GM21723 (cell line): ENCODE data around the gene C13orf46.
"Not testable (repeated sequence)": the region's sequence is repeated elsewhere in the genome, so short reads cannot be mapped to it uniquely, and the experiment has no call there.

ENCODE experiments used
- ATAC-seq: cut with Tn5 transposase; IDR thresholded peaks from one replicate; pipeline ENCODE4 v1.9.1; 2021; ENCODE audit warnings: mild to moderate bottlenecking, moderate library complexity; ENCODE audit not compliant: unreplicated experiment

The C13orf46 gene

DNA sequence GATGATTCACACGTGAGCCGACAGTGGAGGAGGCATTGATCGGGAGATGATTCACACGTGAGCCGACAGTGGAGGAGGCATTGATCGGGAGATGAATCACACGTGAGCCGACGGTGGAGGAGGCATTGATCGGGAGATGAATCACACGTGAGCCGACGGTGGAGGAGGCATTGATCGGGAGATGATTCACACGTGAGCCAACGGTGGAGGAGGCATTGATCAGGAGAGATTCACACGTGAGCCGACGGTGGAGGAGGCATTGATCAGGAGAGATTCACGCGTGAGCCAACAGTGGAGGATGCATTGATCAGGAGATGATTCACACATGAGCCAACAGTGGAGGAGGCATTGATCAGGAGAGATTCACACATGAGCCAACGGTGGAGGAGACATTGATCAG, 60.0 kb downstream of the C13orf46 start:
- not testable (repeated sequence) for ATAC-seq

DNA sequence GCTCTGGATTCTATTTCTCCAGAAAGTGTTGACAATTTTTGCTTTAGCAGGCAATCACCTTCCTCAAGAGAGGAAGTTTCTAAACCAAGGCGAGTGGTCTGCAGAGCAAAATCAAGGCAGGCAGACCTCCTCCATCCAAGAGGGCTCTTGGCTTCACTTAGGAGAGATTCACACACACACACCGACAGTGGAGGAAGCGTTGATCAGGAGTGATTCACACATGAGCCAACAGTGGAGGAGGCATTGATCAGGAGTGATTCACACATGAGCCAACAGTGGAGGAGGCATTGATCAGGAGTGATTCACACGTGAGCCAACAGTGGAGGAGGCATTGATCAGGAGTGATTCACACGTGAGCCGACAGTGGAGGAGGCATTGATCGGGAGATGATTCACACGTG, 60.5 kb downstream of the C13orf46 start:
- not testable (repeated sequence) for ATAC-seq

DNA sequence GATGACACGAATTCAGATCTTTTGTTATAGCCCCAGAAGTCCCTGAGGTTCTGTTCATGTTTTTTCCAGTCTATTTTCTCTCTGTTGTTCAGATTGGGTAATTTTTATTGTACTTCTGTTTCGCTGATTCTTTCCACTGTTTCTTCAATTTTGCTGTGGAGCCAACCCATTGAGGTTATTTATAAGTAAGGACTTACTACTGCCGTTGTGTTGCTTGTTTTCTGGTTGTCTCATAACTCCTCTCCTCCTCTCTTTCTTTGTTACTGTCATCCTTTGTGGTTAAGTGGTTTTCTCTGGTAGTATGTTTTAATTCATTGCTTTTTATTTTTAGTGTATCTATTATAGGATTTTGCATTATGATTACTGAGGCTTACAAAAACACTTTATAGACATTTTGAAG, 61.3 kb downstream of the C13orf46 start:
- no peak for ATAC-seq

DNA sequence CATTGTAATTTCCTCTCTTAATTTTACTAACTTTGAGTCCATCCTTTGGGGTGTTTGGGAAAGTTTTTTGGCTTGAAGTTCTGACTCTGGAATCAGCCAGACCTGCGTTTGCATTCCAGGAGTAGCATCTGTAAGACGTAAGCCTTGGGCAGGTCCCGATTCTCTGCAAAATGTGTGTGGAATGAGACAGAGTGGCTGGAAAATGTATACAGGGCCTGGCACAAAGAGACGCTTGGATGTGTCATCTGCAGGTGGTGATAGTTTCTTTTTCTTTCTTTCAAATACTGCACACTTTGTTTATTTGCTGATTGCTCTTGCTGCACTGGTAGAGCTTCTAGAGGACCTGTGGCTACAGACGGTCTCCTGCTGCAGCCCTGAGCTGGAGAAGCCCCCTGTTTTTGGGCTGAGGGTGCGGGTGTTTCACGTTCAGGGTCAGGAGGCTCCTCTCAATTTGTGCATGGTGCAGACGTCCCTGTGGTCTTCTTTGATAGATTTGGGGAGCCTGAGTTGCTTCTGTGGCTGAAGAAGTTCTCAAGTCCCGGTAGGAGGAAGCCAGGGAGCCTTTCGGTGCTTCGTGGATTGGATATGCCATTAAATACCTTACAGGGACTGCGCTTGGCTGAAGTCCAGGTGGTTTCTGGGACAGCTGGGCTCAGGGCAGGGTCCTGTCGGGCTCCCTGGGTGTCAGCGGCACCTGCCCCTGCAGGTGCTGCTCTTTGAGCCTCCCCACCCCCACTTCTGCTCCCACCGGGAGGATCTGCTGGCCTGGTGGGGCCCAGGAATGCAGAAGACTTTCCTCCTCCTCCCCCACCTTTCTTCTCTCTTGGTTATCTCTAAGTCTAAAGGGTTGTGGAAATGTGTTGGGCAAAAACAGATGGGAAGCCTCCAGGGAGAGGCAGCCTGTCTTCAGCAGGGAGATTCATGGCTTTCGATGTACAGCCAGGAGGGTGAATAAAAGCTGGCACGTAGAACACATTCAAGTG, 66.0 kb downstream of the C13orf46 start:
- no peak for ATAC-seq

DNA sequence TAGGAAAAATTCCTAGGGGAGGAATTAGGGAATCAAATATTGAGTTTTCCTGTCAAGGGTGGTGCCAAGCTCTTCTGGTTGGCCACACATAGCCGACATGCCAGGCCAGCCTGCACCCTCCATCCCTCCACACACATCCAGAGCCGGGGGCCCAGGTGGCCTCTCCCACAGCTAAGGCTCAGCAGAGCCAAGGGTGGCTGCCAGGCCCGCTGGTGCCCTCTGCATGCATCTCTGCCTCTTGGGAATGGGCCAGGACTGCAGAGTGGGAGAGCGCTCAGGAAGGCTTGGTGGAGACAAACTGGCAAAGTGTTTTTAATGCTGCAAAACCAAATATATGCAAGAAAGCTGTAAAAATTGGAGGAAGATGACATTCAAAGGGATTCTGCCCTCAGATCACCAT, 67.3 kb downstream of the C13orf46 start:
- no peak for ATAC-seq

DNA sequence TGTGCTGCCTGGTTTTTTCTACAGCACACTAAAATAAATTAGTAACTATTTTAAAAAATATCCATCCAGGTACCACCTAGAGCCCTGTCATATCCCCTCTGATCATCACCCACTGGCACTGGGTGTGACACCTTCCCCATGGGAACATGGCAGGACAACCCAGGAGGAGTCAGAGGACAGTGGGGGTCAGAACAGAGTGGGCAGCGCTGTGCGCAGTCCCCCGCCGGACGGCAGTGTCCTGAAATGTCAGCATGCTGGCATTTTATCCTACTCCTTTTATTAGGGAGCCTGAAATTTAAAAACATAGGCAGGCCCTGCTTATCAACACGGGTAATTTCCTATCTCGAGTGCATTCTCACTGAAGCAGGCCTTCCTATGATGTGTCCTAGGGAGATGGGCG, 67.9 kb downstream of the C13orf46 start:
- ATAC-seq: no peak

DNA sequence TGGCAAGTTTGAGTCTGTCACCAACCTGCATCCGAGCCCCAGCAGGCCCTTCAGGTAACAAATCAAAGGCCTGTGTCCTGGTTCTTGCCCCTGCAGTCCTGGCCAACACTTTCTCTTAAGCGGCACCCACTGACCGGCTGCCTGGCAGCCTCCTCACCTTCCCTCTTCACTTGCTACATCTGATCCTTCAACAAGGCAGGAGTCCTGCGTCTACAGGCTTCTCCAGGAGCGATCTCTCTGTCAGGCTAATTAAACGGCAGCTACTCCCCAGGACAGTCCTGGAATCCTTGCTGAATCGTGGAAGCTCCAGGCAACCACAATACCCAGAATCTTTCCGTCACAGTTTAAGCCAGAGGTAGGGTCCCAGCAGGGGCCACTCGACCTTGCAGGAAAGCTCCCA, 68.9 kb downstream of the C13orf46 start:
- no peak for ATAC-seq

DNA sequence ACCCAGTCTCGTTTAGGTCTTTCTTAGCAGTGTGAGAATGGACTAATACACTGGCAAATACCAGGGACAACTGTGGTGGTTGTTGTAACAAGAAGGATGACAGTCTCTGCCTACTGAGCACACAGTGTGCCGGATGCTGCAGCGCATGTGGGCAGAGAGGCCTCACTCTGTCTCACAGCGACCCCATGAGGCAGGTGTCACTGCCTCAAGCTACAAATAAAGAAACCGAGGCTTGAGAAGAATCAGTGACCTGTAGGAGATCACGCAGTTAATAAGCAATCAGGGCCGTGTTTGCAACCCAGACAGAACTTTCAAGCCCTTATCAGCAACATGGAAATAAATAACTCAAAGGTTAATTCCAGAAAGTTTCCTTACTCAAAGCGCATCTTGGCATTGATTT, 69.5 kb downstream of the C13orf46 start:
- ATAC-seq: no peak

DNA sequence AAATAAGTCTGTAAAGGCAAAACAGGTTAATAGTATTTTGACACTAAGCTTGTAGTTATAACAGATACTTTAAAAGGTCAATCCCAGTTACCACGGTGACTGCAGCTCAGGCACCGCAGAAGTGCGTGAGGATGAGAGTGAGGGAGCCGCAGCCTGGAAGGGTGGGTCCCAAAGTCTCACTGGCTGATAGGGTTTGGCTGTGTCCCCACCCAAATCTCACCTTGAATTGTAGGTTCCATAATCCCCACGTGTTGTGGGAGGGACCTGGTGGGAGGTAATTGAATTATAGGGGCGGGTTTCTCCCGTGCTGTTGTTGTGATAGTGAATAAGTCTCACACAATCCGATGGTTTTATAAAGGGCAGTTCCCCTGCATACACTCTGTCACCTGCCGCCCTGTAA, 70.0 kb downstream of the C13orf46 start:
- no peak for ATAC-seq
